Measurements from ENCODE around the gene DRC3. TPM values are rescaled to one million over a fixed set of nuclear protein-coding genes. Genes with fewer than 3 reads are reported as not detected.
A peak's percentile ranks its signal among the peaks of the same experiment; 100 is the strongest.

The DRC3 gene
- total RNA-seq, 6 experiments from 2014 or later, result 0.25 to 0.98 (median 0.72) TPM

DNA sequence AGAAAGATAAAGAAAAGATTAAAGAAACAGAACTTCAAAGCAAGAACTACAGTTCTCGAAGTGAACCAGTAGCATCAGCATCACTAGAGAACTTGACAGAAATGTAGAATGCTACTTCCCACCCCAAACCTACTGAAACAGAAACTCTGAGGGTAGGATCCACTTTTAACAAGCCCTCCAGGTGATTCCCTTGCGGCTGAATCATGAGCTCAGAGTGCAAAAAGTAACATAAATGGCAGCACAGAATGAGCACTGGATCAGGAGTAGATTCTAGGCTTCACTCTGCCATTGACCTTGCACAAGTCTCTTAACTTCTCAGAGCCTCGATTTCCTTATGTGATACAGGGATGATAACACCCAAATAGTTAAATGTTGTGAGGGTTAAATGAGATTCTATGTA, 6.3 kb upstream of the DRC3 start:
- ATAC-seq (no peak), DNase-seq (no peak)
- no peaks in the 10 kb centered on the region for H3K9me3 ChIP-seq
- no peak for TF ChIP-seq POLR2A (IDR thresholded peaks at IDR 0.05)
- TF ChIP-seq, protein P1, sequence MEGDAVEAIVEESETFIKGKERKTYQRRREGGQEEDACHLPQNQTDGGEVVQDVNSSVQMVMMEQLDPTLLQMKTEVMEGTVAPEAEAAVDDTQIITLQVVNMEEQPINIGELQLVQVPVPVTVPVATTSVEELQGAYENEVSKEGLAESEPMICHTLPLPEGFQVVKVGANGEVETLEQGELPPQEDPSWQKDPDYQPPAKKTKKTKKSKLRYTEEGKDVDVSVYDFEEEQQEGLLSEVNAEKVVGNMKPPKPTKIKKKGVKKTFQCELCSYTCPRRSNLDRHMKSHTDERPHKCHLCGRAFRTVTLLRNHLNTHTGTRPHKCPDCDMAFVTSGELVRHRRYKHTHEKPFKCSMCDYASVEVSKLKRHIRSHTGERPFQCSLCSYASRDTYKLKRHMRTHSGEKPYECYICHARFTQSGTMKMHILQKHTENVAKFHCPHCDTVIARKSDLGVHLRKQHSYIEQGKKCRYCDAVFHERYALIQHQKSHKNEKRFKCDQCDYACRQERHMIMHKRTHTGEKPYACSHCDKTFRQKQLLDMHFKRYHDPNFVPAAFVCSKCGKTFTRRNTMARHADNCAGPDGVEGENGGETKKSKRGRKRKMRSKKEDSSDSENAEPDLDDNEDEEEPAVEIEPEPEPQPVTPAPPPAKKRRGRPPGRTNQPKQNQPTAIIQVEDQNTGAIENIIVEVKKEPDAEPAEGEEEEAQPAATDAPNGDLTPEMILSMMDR (IDR thresholded peaks at IDR 0.05), result no peak
- WGBS (ENCODE audit: insufficient coverage, low coverage, low lambda C conversion rate, missing lambda C conversion rate), result 88% methylated on average over 2 of the region's 3 CpGs
- H3K4me1 ChIP-seq, result peaks cover 0 to 10% (median 0%) of the 10 kb centered on the region in 4 donors
- no peaks in the 10 kb centered on the region for H3K27me3 ChIP-seq
- H3K27ac ChIP-seq, result no peak overlapping the region
- H3K4me3 ChIP-seq, result no peak overlapping the region
- intact Hi-C loops (cut with DNase I), result no loop called here
- H3K36me3 ChIP-seq, result no peaks in the 10 kb centered on the region

DNA sequence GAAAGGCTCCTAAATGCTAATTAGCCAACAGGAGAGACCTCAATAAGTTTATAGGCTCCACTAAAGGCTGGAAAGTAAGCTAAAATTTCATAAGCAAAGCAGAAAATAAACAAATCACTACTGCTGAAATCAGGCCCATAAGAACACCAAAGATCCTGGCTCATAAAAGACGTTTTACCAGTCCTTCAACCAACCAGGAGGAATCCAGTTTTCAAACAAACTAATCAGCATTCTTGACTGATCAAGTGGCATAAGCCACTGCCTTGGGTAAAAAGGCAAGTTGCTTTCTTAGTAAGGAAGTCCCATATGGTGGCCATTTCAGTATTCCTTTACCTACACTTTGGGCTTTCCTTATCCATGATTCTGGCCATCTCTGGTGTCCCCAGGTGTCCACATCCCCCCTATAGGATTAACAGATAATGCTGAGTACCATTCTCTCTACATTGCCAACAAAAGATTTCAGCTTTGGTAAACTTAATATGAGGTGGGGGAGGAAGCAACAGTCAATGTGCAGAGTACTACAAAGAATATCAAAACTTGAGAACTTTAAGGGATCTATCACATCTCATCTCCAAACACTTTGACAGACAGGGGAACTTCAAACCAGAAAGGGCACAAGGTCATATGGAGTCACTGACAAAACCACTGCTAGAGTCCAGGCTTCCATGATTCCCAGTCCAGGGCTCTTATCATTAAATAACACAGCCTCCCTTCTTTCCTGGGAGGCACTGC, 1.8 kb upstream of the DRC3 start:
- DNase-seq, result no peak
- Histone ChIP-seq H3K9me3 (no peaks in the 10 kb centered on the region), H3K4me1 (peaks cover 0 to 18% (median 0%) of the 10 kb centered on the region in 4 donors), H3K27ac (no peak overlapping the region), H3K36me3 (no peaks in the 10 kb centered on the region), H3K27me3 (no peaks in the 10 kb centered on the region), H3K4me3 (peak overlapping the region; percentile 92 to 95 (median 93))
- 14% methylated on average over 1 of the region's 1 CpG for WGBS (ENCODE audit: insufficient coverage, low coverage, low lambda C conversion rate, missing lambda C conversion rate)
- TF ChIP-seq, protein P1 (IDR thresholded peaks at IDR 0.05), result no peak
- TF ChIP-seq POLR2A (IDR thresholded peaks at IDR 0.05), result no peak
- intact Hi-C loops (cut with DNase I), result no loop called here
- ATAC-seq, result no peak

DNA sequence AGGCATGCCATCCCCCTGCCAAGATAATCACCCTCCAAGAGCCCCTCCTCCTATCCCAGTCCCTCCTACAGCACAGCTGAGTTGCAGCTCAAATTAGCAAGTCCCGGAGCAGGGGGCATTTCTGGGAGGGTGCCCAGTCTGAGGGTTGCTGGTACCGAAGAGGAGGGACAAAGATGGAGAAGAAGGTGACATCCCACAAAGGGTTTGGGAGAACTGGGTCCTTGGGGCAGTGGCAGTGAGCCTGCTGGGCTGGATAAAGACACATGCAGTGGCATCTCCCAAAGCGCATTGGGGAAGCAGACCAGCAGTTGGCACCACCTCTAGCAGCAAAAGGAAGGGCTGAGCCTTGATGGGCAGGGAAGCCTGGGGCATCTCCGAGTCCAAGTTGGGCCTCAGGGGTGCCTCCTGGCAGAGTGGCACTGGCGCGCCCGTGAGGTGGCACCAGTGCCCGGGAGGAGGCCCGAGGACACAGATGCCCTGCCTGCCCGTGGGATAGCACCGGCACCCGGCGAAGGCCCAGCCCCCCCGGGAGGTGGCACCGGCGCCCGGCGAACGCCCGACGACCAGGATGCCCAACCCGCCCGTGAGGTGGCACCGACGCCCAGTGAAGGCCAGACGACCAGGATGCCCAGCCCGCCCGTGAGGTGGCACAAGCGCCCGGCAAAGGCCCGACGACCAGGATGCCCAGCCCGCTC, 1.1 kb upstream of the DRC3 start:
- Histone ChIP-seq H3K9me3 (no peaks in the 10 kb centered on the region), H3K27me3 (no peaks in the 10 kb centered on the region), H3K36me3 (no peaks in the 10 kb centered on the region), H3K4me3 (peak overlapping the region; percentile 92 to 95 (median 93)), H3K27ac (peak overlapping the region; percentile 63 to 87 (median 81)), H3K4me1 (peaks cover 0 to 18% (median 0%) of the 10 kb centered on the region in 4 donors)
- TF ChIP-seq, protein P1 (IDR thresholded peaks at IDR 0.05), result no peak
- no peak for TF ChIP-seq POLR2A (IDR thresholded peaks at IDR 0.05)
- DNase-seq (peak; percentile 65 to 77 (median 68)), ATAC-seq (peak in 3 of 4 donors; percentile 0 to 12 (median 1))
- 18% methylated on average over 3 of the region's 33 CpGs for WGBS (ENCODE audit: insufficient coverage, low coverage, low lambda C conversion rate, missing lambda C conversion rate)
- intact Hi-C loops (cut with DNase I), result no loop called here

DNA sequence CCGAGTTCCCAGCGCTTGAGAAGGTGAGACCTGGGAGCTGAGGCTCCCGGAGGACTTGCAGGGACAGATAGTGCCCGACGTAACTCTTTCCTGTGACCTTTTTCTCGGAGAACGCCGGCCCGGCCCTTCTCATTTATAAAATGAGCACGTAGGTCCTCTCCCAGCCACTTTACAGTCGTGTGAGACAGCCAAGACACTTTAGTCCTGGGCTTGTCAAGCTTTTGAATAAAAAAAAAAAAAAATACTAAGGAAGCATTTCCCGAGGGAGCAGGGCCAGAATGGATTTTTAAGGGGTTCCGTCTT, 241 bp downstream of the DRC3 start:
- DNase-seq (no peak), ATAC-seq (no peak)
- Histone ChIP-seq H3K36me3 (no peaks in the 10 kb centered on the region), H3K9me3 (no peaks in the 10 kb centered on the region), H3K4me3 (peak overlapping the region; percentile 44 to 63 (median 57)), H3K27ac (no peak overlapping the region), H3K4me1 (peaks cover 0 to 18% (median 0%) of the 10 kb centered on the region in 4 donors), H3K27me3 (no peaks in the 10 kb centered on the region)
- TF ChIP-seq POLR2A (IDR thresholded peaks at IDR 0.05), result no peak
- TF ChIP-seq, protein P1 (IDR thresholded peaks at IDR 0.05), result no peak
- WGBS (ENCODE audit: insufficient coverage, low coverage, low lambda C conversion rate, missing lambda C conversion rate), result 6% methylated on average over 12 of the region's 13 CpGs
- intact Hi-C loops (cut with DNase I), result no loop called here
